Smooth muscle cell of the pulmonary artery (primary cell): ENCODE data around the gene CYSRT1. TPM values are rescaled to one million over a fixed set of nuclear protein-coding genes. Genes with fewer than 3 reads are reported as not detected.

Experiments used
- total RNA-seq: library from RNA; depleted of rRNA; stranded (reverse); fragments of >200 nt; gene quantifications from 2 replicates; pipeline ENCODE4 v1.2.3, GENCODE V29; 2014

The CYSRT1 gene
- 0.33 and 0.66 TPM in 2 replicates for total RNA-seq

DNA sequence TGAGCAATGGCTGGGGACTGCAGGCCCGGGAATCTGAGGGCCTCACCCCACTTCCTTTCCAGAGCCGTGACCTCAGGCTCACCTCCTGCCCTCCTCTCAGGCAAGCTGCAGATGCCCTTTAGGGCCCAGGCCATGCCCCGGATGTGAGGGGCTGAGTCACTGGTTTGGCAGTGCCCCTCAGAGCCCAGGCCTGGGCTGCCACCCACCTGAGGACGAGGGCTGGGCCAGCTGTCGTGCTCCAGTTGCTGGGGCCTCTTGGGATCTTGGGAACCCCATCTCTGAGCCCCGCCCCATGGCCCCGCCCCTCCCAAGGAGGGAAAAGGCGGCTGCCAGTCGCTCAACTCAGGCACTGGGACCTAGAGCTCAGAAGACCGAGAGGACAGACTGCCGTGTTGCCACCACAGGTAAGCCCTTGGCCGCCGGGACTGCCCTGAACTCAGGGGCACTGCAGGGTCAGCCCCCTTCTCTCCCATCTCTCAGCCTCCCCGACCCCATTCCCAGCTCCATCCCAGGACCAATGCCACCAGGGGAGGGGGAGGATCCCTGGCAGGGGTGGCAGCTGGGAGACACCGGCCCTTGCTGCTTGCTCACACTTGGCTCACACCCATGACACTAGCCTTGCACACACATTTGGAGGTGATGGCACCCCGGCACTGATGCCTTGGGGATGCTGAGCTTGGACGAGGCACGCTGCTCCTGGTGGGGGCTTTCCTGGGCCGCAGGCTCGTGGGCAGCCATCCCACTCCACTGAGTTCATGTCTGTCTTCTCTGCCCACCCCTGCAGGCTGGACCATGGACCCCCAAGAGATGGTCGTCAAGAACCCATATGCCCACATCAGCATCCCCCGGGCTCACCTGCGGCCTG, at the start of gene CYSRT1:
Gene CYSRT1, plus strand, starts transcription at position 345 of the 865 bp plus-strand sequence. Its CDS starts 448 bp downstream, at position 793.

GRCh38 chr9:137188490-137189296, 36.3 kb upstream of the CYSRT1 start, which contains the start of the genes ANAPC2 and SSNA1:
Gene ANAPC2 (minus strand): TSS chr9:137188560. CDS start chr9:137188532, 28 bp downstream.
Gene SSNA1 (plus strand): TSS chr9:137188676. CDS start chr9:137188727, 51 bp downstream.

GRCh38 chr9:137200311-137201204, 24.4 kb upstream of the CYSRT1 start, which contains the start of gene TPRN:
Gene TPRN (minus strand): TSS chr9:137200741. CDS start chr9:137200711, 30 bp downstream.

GRCh38 chr9:137205126-137206069, 19.6 kb upstream of the CYSRT1 start, which contains the start of the genes NDOR1 and TMEM203:
Gene NDOR1 (plus strand): TSS chr9:137205700. CDS start chr9:137205778, 78 bp downstream.
Gene TMEM203 (minus strand): TSS chr9:137205648. CDS start chr9:137205414, 234 bp downstream.

GRCh38 chr9:137222190-137223077, 2.5 kb upstream of the CYSRT1 start, which contains the start of gene RNF208:
Gene RNF208 (minus strand): TSS chr9:137222240. CDS start chr9:137221212, 1,028 bp downstream.

GRCh38 chr9:137227054-137227852, 2.3 kb downstream of the CYSRT1 start, which contains the start of gene RNF224:
Gene RNF224 (plus strand): TSS chr9:137227502. CDS start chr9:137228336, 834 bp downstream.

GRCh38 chr9:137230705-137231371, 5.9 kb downstream of the CYSRT1 start, which contains the start of gene SLC34A3:
Gene SLC34A3 (plus strand): TSS chr9:137230901. CDS start chr9:137231703, 802 bp downstream.

DNA sequence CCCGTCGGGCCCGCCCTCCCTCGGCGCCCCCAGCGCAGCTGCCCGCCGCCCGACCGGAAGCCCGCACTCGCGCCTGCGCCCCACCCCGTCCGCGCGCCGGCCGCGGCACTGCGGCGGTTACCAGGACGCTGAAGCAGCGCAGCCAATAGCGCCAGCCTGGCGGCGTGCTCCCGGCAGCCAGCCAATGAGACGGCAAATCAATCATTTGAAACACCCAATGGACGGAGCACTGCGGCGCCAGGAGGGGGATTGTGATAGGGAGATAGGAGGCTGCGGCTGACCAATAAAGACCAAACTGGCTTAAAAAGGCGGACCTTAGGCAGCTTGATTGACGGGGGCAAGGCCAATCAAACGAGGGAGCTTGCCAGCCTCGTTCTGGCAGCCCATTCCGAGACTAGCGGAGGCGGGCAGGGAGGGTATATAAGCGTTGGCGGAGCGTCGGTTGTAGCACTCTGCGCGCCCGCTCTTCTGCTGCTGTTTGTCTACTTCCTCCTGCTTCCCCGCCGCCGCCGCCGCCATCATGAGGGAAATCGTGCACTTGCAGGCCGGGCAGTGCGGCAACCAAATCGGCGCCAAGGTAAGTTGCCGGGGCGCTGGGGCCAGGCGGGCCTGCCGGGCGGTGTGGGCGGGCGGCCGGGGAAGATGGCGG, 16.0 kb downstream of the CYSRT1 start, which contains the start of gene TUBB4B:
Gene TUBB4B, plus strand, starts transcription at position 447 of the 649 bp plus-strand sequence. Its CDS starts 74 bp downstream, at position 521.

DNA sequence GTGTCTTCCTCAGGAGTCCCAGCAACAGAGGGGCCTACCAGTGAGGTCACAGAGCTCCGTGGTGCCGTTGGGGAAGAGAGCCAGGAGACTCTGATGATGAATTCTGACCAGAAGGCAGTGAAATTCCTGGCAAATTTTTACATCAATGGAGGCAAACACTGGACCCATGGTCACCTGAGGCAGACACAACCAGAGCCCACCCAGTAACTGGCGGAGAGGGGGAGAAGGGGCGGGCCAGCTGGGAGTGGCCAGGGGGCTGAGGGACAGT, 26.2 kb downstream of the CYSRT1 start, which contains the start of gene STPG3:
Gene STPG3, plus strand, starts transcription at position 93 of the 268 bp plus-strand sequence. Its CDS starts 1 bp downstream, at position 94.

GRCh38 chr9:137254624-137255447, 29.9 kb downstream of the CYSRT1 start, which contains the start of gene NELFB:
Gene NELFB (plus strand): TSS chr9:137255327.

Other genes with a start within 250 kb of the CYSRT1 start
- gene PTGDS, start 247.7 kb upstream of the CYSRT1 start, total RNA-seq = 11.1 and 66.1 TPM in 2 replicates
- gene LCNL1, start 242.2 kb upstream of the CYSRT1 start, total RNA-seq = 0.50 and 1.1 TPM in 2 replicates
- 8.0 and 11.2 TPM in 2 replicates for gene PAXX, start 232.8 kb upstream of the CYSRT1 start, total RNA-seq
- gene CLIC3, start 228.6 kb upstream of the CYSRT1 start, total RNA-seq = 2.0 and 2.9 TPM in 2 replicates
- gene ABCA2, start 196.9 kb upstream of the CYSRT1 start, total RNA-seq = 81.1 and 129 TPM in 2 replicates
- gene FUT7, start 193.1 kb upstream of the CYSRT1 start, total RNA-seq = not detected in 2 replicates
- 21.6 and 66.1 TPM in 2 replicates for gene NPDC1, start 179.0 kb upstream of the CYSRT1 start, total RNA-seq
- gene ENTPD2, start 171.1 kb upstream of the CYSRT1 start, total RNA-seq = not detected in 2 replicates
- gene SAPCD2, start 154.6 kb upstream of the CYSRT1 start, total RNA-seq = 2.7 and 3.7 TPM in 2 replicates
- 20.3 and 38.3 TPM in 2 replicates for gene UAP1L1, start 147.7 kb upstream of the CYSRT1 start, total RNA-seq
- gene MAN1B1, start 138.2 kb upstream of the CYSRT1 start, total RNA-seq = 153 and 203 TPM in 2 replicates
- 82.9 and 145 TPM in 2 replicates for gene DPP7, start 110.4 kb upstream of the CYSRT1 start, total RNA-seq
- 0.10 TPM in 1 of 2 replicates, not detected in the other for gene GRIN1, start 86.0 kb upstream of the CYSRT1 start, total RNA-seq
- not detected in 2 replicates for gene LRRC26, start 55.1 kb upstream of the CYSRT1 start, total RNA-seq
- gene TMEM210, start 53.1 kb upstream of the CYSRT1 start, total RNA-seq = not detected in 2 replicates
- gene ANAPC2, start 36.6 kb upstream of the CYSRT1 start, total RNA-seq = 24.6 and 33.7 TPM in 2 replicates
- 42.6 and 53.3 TPM in 2 replicates for gene SSNA1, start 36.5 kb upstream of the CYSRT1 start, total RNA-seq
- 6.1 and 9.5 TPM in 2 replicates for gene TPRN, start 24.4 kb upstream of the CYSRT1 start, total RNA-seq
- 36.8 and 39.2 TPM in 2 replicates for gene TMEM203, start 19.5 kb upstream of the CYSRT1 start, total RNA-seq
- 4.5 and 6.3 TPM in 2 replicates for gene NDOR1, start 19.5 kb upstream of the CYSRT1 start, total RNA-seq
- 1.2 and 2.8 TPM in 2 replicates for gene RNF208, start 2.9 kb upstream of the CYSRT1 start, total RNA-seq
- gene RNF224, start 2.3 kb downstream of the CYSRT1 start, total RNA-seq = 0.07 TPM in 1 of 2 replicates, not detected in the other
- gene SLC34A3, start 5.7 kb downstream of the CYSRT1 start, total RNA-seq = not detected in 2 replicates
- 145 and 163 TPM in 2 replicates for gene TUBB4B, start 16.1 kb downstream of the CYSRT1 start, total RNA-seq
- not detected in 2 replicates for gene STPG3, start 26.1 kb downstream of the CYSRT1 start, total RNA-seq
- gene NELFB, start 30.2 kb downstream of the CYSRT1 start, total RNA-seq = 59.5 and 64.4 TPM in 2 replicates
- gene TOR4A, start 52.6 kb downstream of the CYSRT1 start, total RNA-seq = 19.7 and 47.4 TPM in 2 replicates
- gene NRARP, start 77.1 kb downstream of the CYSRT1 start, total RNA-seq = 0.13 and 0.20 TPM in 2 replicates
- gene EXD3, start 198.0 kb downstream of the CYSRT1 start, total RNA-seq = 11.5 and 14.7 TPM in 2 replicates
- gene NOXA1, start 198.2 kb downstream of the CYSRT1 start, total RNA-seq = 0.36 and 0.46 TPM in 2 replicates
- gene ENTPD8, start 216.2 kb downstream of the CYSRT1 start, total RNA-seq = not detected in 2 replicates
- gene NSMF, start 234.2 kb downstream of the CYSRT1 start, total RNA-seq = 20.3 and 36.7 TPM in 2 replicates